GM12801 (cell line): Measurements from ENCODE around the gene RBM38.

Experiments
- CTCF ChIP-seq: IDR thresholded peaks from one replicate; pipeline ENCODE4 v1.5.1; 2011; ENCODE audit warnings: control low read depth; ENCODE audit not compliant: insufficient read length; ENCODE audit errors: extremely low read depth

Gene RBM38

GRCh38 chr20:57379263-57379647 is 11.9 kb upstream of the RBM38 start:
- no peak for TF ChIP-seq CTCF

GRCh38 chr20:57380081-57380750 is 11.0 kb upstream of the RBM38 start:
- TF ChIP-seq CTCF, result no peak

GRCh38 chr20:57381596-57382503 is 9.3 kb upstream of the RBM38 start:
- TF ChIP-seq CTCF, result no peak

GRCh38 chr20:57382516-57382915 is 8.7 kb upstream of the RBM38 start:
- TF ChIP-seq CTCF, result no peak

- no peak for TF ChIP-seq CTCF
These were observed 7.5 kb upstream of the RBM38 start for GRCh38 chr20:57383447-57384347.

GRCh38 chr20:57384486-57384885 is 6.7 kb upstream of the RBM38 start:
- TF ChIP-seq CTCF, result no peak

GRCh38 chr20:57384953-57385761 is 6.0 kb upstream of the RBM38 start:
- TF ChIP-seq CTCF, result no peak
